ENCODE results near the gene NWD2.

DNA sequence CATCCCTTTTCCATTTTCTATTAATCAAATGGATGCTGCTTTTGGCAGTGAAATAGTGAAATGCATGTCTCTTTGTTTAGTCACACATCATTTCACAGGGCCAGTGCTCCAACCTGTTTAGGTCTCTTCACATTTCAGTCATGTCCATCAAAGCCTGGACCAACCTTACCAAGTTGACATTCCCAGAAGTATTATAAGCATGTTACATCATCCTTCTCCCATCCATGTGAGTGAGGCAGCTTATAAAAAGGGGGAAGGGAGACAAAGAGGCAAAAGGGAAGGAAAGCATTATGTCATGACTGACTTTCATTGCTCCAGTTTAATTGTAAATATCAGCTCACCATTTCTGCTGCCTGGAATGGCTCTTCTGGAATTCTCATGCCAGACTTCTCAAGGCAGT lies 94.4 kb downstream of the NWD2 start:
- no peak for TF ChIP-seq GATA2 (IDR thresholded peaks at IDR 0.05; ENCODE audit: low read depth, low read length)
- no peak for TF ChIP-seq GATA3 (IDR thresholded peaks at IDR 0.05; ENCODE audit: low read depth, low read length)

Measured in SH-SY5Y (cell line).